Muscle layer of colon (tissue), 2 donors: ENCODE data around the gene TNS2.
A peak's percentile ranks its signal among the peaks of the same experiment; 100 is the strongest.

Experiments used
- H3K27ac ChIP-seq: one replicate; pipeline ENCODE4 v1.7.0; 2013; ENCODE audit warnings: low read depth, mild to moderate bottlenecking, low read length, moderate library complexity
- H3K27me3 ChIP-seq, 2 donors: one replicate each; pipeline ENCODE4 v1.7.0; 2013; ENCODE audit warnings: low read length in 2 of 2, mild to moderate bottlenecking in 2 of 2; ENCODE audit not compliant: insufficient read depth in 2 of 2, control insufficient read depth in 1 of 2
- H3K36me3 ChIP-seq: one replicate; pipeline ENCODE4 v1.7.0; 2013; ENCODE audit warnings: mild to moderate bottlenecking, low read length; ENCODE audit not compliant: insufficient read depth
- H3K4me1 ChIP-seq: one replicate; pipeline ENCODE4 v1.7.0; 2013; ENCODE audit warnings: mild to moderate bottlenecking, low read length; ENCODE audit not compliant: insufficient read depth
- H3K4me3 ChIP-seq, 2 donors: one replicate each; pipeline ENCODE4 v1.7.0; 2013; ENCODE audit warnings: low read length in 2 of 2, low read depth in 1 of 2, mild to moderate bottlenecking in 1 of 2, moderate library complexity in 1 of 2
- H3K9ac ChIP-seq: one replicate; pipeline ENCODE4 v1.7.0; 2013; ENCODE audit warnings: low read length
- H3K9me3 ChIP-seq: one replicate; pipeline ENCODE4 v1.7.0; 2013; ENCODE audit warnings: mild to moderate bottlenecking, low read length
- donor health status: abdominal sarcoma.
- donor health status: Adenocarcinoma of cecum.

TNS2 gene

GRCh38 chr12:53076461-53076860 lies 26.6 kb downstream of the TNS2 start:
- H3K27ac ChIP-seq = no peak overlapping the region
- H3K9ac ChIP-seq = no peak overlapping the region
- H3K4me3 ChIP-seq = no peak overlapping the region
- no peaks in the 10 kb centered on the region for H3K27me3 ChIP-seq
- no peaks in the 10 kb centered on the region for H3K9me3 ChIP-seq
- H3K36me3 ChIP-seq = peaks cover 35% of the 10 kb centered on the region
- peaks cover 33% of the 10 kb centered on the region for H3K4me1 ChIP-seq

DNA sequence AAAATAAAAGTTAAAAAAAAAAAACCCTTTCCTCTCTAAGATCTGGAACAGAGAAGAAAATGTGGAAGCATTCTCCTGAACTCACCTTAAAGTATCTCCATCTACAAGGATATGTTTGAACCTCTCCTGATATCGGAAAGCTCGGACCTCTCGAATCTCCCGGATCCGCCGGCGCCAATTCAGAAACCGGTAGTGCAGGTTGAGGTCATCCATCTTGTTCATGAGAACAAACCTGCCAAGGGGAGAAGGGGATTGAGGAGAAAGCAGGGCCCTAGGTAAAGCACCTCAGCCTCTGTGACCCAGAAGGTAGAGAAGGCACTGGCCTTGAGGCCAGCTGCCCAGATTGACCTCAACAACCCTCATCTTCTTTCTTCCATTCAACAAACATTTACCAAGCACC lies 27.2 kb downstream of the TNS2 start:
- no peak overlapping the region for H3K9ac ChIP-seq
- no peaks in the 10 kb centered on the region for H3K9me3 ChIP-seq
- H3K4me1 ChIP-seq = peaks cover 27% of the 10 kb centered on the region
- H3K4me3 ChIP-seq = no peak overlapping the region
- H3K36me3 ChIP-seq = peaks cover 35% of the 10 kb centered on the region
- no peaks in the 10 kb centered on the region for H3K27me3 ChIP-seq
- H3K27ac ChIP-seq = no peak overlapping the region

DNA sequence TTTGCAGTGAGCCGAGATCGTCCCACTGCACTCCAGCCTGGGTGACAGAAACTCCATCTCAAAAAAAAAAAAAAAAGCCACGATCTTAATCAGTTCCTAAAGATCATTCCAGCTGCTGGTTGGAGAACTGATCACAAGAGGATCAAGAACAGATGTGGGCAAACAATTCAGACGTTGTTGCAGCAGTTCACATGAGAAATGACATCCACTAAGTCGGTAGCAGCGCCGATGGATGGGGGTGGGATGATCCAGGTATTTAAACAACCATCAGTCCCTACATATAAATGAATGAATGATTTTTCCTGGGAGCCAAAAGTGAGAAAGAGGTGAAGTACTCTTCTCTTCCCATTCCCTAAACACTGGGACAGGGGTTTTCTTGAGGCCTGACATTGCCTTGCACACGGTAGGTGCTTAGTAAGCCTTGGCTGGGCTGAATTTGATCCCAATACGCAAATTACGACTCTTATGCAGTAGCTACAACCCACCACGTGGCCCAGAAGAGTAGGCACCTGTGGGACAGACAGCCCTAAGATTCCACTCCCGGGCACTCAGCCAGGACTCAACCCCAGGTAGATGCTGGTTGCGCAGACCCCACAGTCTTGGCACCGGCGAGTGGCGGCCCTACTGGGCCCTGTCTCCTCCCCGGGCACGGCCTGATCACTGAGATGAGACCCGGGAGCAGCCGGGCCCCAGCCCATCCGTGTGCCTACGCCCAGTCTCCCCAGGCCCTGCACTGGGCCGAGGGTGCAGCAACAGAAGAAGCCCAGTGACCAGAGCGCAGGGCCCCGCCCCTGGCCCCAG lies 28.8 kb downstream of the TNS2 start:
- peaks cover 35% of the 10 kb centered on the region for H3K36me3 ChIP-seq
- H3K9ac ChIP-seq = no peak overlapping the region
- H3K9me3 ChIP-seq = no peaks in the 10 kb centered on the region
- no peaks in the 10 kb centered on the region for H3K27me3 ChIP-seq
- peak overlapping the region; percentile 74 to 84 for H3K4me3 ChIP-seq
- peaks cover 18% of the 10 kb centered on the region for H3K4me1 ChIP-seq
- peak overlapping the region; percentile 89 for H3K27ac ChIP-seq

DNA sequence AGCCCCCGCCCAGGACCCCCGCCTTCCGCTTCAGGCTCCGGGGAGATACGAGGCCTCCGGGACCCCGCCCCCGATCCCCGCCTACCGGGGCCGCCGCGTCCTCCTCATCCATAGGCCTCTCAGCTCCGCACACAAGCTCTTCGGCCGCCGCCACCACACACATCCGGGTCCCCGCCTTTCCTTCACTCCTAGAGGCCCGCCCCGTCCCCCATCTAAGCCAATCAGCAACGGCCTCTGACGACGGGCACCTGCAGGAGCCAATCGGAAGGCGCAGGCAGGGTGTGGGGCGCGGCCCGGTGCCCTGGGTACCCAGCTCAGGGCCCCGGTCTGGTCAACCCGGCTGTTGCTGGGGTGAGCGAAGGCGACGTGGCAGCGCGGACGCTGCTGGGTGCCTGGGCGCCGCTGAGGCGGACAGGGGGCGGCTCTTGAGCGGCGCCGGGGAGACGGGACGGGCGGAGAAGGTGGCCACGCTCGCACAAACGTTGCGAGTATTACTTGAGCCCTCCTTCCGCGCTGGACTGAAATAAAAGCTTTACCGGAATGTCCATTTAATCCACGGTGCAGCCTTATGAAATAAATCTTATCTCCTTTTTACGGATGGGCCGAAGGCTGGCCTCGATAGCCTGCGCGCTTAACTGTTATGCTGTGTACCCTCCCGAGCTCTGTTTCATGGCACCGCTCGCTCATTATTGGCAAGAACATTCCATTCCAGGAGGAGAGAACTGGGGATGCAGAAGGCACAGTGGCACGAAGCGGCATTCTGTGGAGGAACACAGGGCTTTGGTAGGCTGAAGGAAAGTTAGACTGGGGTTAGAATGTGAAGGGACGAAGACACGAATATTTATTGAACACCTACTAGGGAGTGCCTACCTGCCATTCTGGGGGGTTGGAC lies 29.6 kb downstream of the TNS2 start, which contains the start of gene SPRYD3:
SPRYD3 (minus strand) TSS at position 165 of the 892 bp plus-strand sequence; CDS start at position 108, 57 bp downstream.
- Histone ChIP-seq H3K9me3 (no peaks in the 10 kb centered on the region), H3K27ac (peak within 1 kb of the TSS; percentile 89), H3K4me1 (peaks cover 11% of the 10 kb centered on the region), H3K9ac (peak within 1 kb of the TSS; percentile 54), H3K36me3 (peaks cover 27% of the 10 kb centered on the region), H3K4me3 (peak within 1 kb of the TSS; percentile 74 to 84), H3K27me3 (no peaks in the 10 kb centered on the region)

DNA sequence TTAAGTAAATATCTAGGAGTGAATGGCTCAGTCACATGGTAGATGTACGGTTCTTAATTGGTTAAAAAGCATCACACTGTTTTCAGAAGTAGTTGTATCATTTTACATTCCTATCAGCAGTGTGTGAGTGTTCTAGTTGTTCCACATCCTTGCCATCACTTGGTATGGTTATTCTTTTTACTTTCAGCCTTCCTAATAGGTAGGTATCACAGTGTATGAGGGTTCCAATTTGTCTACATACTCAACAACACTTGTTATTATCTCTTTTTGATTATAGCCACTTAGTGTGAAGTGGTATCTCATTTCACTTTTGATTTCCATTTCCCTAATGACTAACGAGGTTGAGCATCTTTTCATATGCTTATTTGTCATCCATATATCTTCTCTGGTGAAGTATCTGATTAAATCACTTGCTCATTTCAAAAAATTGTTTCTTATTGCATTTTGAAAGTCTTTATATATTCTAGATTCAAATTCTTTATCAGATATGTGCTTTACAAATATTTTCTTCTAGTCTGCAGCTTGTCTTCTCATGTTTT lies 32.8 kb downstream of the TNS2 start:
- H3K4me3 ChIP-seq = no peak overlapping the region
- peaks cover 8% of the 10 kb centered on the region for H3K4me1 ChIP-seq
- H3K36me3 ChIP-seq = no peaks in the 10 kb centered on the region
- no peak overlapping the region for H3K27ac ChIP-seq
- H3K9ac ChIP-seq = no peak overlapping the region
- no peaks in the 10 kb centered on the region for H3K27me3 ChIP-seq
- H3K9me3 ChIP-seq = no peaks in the 10 kb centered on the region

GRCh38 chr12:53086361-53086760 lies 36.5 kb downstream of the TNS2 start:
- Histone ChIP-seq H3K4me1 (no peaks in the 10 kb centered on the region), H3K27ac (no peak overlapping the region), H3K27me3 (no peaks in the 10 kb centered on the region), H3K4me3 (no peak overlapping the region), H3K9me3 (no peaks in the 10 kb centered on the region), H3K36me3 (no peaks in the 10 kb centered on the region), H3K9ac (no peak overlapping the region)

DNA sequence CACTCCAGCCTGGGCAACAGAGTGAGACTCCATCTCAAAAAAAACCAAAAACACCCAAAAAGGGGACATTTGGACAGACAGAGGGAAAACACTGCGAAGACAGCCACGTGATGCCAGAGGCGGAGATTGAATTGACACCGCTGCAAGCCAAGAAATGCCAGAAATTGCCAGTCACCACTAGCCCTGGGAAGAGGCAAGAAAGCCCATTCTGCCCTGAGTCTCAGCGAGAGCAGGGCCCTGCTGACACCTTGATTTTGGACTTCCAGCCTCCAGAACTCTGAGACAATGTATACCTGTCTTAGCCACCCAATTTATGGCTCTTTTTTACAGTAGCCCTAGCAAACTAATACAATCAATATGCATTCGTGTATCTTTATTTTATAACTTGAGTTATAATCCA lies 40.2 kb downstream of the TNS2 start:
- no peaks in the 10 kb centered on the region for H3K4me1 ChIP-seq

GRCh38 chr12:53090554-53090953 lies 40.7 kb downstream of the TNS2 start:
- Histone ChIP-seq H3K27me3 (no peaks in the 10 kb centered on the region), H3K9me3 (no peaks in the 10 kb centered on the region), H3K4me3 (no peak overlapping the region), H3K9ac (no peak overlapping the region), H3K27ac (no peak overlapping the region), H3K4me1 (no peaks in the 10 kb centered on the region), H3K36me3 (no peaks in the 10 kb centered on the region)

More for the DNA sequence above, 40.2 kb downstream of the TNS2 start:
- no peak overlapping the region for H3K9ac ChIP-seq
- H3K4me3 ChIP-seq = no peak overlapping the region
- no peak overlapping the region for H3K27ac ChIP-seq
- no peaks in the 10 kb centered on the region for H3K36me3 ChIP-seq
- H3K9me3 ChIP-seq = no peaks in the 10 kb centered on the region
- no peaks in the 10 kb centered on the region for H3K27me3 ChIP-seq

DNA sequence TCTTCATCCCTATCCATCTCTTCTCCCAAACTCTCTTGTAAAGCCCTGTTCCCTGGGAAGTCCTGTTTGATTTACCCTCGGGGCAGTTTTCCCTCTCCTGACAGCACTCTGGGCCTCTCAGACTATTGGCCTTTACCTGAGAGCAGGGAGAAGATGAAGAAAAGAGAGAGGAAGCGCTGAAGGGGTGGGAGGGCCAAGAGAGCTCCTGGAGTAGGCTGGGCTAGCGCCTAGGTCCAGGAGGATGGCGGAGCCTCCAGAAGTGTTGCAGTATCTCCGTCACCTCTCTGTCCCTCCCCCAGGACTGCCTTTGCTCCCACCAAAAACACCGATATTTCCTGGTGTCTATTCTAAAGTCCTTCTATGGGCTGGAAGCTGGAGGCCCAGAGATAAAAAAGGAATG lies 41.9 kb downstream of the TNS2 start:
- H3K27me3 ChIP-seq = no peaks in the 10 kb centered on the region
- H3K4me1 ChIP-seq = peaks cover under 1% of the 10 kb centered on the region
- H3K9me3 ChIP-seq = no peaks in the 10 kb centered on the region
- no peak overlapping the region for H3K9ac ChIP-seq
- no peak overlapping the region for H3K4me3 ChIP-seq
- H3K36me3 ChIP-seq = no peaks in the 10 kb centered on the region
- no peak overlapping the region for H3K27ac ChIP-seq

DNA sequence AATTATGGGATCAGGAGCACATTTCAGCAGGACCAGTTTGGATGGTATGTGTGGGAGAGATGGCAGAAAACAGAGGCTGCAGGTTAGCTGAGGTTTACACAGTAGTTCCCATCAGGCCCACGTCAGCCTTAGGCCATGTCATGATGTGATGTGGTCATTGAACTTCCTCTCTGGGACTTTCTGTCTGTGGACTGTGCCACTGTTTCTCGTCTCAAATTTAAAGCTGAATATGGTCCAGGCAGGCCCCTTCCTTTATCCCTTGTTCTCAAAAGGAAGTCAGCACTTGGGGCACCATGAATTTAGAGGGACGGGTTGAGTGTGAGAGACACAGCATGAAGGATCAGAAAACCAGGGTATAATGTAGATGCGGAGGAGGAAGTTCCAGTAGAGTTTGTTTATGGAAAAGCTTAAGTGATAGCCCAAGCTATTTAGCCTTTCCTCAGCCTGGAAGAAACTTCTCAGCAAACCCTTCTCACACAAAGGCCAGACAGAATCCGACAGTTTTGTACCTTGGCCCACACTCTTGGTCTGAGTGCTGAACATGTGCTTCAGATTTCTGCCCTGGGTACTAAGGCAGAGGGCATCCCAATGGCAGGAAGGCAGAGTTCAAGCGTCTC lies 44.0 kb downstream of the TNS2 start:
- Histone ChIP-seq H3K9ac (no peak overlapping the region), H3K27me3 (no peaks in the 10 kb centered on the region), H3K36me3 (no peaks in the 10 kb centered on the region), H3K27ac (no peak overlapping the region), H3K9me3 (no peaks in the 10 kb centered on the region), H3K4me3 (no peak overlapping the region), H3K4me1 (peaks cover 12% of the 10 kb centered on the region)

GRCh38 chr12:53094394-53094787 lies 44.5 kb downstream of the TNS2 start:
- H3K27me3 ChIP-seq = no peaks in the 10 kb centered on the region
- H3K9ac ChIP-seq = no peak overlapping the region
- H3K9me3 ChIP-seq = no peaks in the 10 kb centered on the region
- peaks cover 16% of the 10 kb centered on the region for H3K4me1 ChIP-seq
- no peak overlapping the region for H3K4me3 ChIP-seq
- no peaks in the 10 kb centered on the region for H3K36me3 ChIP-seq
- no peak overlapping the region for H3K27ac ChIP-seq
